ENCODE measurements around the gene NKAIN2.

Gene NKAIN2

GRCh38 chr6:124002377-124003081 lies 198.9 kb downstream of the NKAIN2 start:
- WGBS (ENCODE audit: extremely low coverage, insufficient coverage, insufficient read length): no CpG with 5 or more reads among the region's 4 CpGs
- Histone ChIP-seq H3K9me3 (ENCODE audit: insufficient read depth, low read depth, low read length) (no peaks in the 10 kb centered on the region), H3K18ac (ENCODE audit: low read length) (no peak overlapping the region), H3K9ac (ENCODE audit: low read length) (no peak overlapping the region), H4K12ac (ENCODE audit: low read depth, low read length) (no peak overlapping the region), H3K4me3 (ENCODE audit: low read depth, low read length) (no peak overlapping the region), H2AK5ac (ENCODE audit: low read length) (no peak overlapping the region), H4K91ac (ENCODE audit: low read depth, low read length) (no peak overlapping the region), H2BK5ac (ENCODE audit: low read depth, low read length, poor library complexity) (no peak overlapping the region), H3K27me3 (ENCODE audit: insufficient read depth, low read length) (no peaks in the 10 kb centered on the region), H4K8ac (ENCODE audit: low read depth, low read length) (no peak overlapping the region), H3K4ac (ENCODE audit: low read depth, low read length) (no peak overlapping the region), H3K4me1 (ENCODE audit: control insufficient read depth in 1 of 2, insufficient read depth in 2 of 2, low read length in 2 of 2) (no peaks in the 10 kb centered on the region), H3K14ac (ENCODE audit: low read length) (no peak overlapping the region), H2BK12ac (ENCODE audit: low read length) (no peak overlapping the region), H2BK120ac (ENCODE audit: insufficient read depth, low read length, poor library complexity) (no peak overlapping the region), H3K79me1 (ENCODE audit: low read length) (no peaks in the 10 kb centered on the region), H3K23ac (ENCODE audit: low read length) (no peak overlapping the region), H3K79me2 (ENCODE audit: control insufficient read depth, insufficient read depth, low read length, poor library complexity) (no peaks in the 10 kb centered on the region), H3K4me2 (ENCODE audit: low read length) (no peak overlapping the region), H2AFZ (ENCODE audit: insufficient read depth, low read length, poor library complexity) (no peak overlapping the region), H3K36me3 (ENCODE audit: control insufficient read depth in 1 of 2, insufficient read depth in 2 of 2, low read length in 2 of 2) (no peaks in the 10 kb centered on the region), H3K27ac (ENCODE audit: low read depth, low read length) (no peak overlapping the region)
- DNase-seq: no peak

DNA sequence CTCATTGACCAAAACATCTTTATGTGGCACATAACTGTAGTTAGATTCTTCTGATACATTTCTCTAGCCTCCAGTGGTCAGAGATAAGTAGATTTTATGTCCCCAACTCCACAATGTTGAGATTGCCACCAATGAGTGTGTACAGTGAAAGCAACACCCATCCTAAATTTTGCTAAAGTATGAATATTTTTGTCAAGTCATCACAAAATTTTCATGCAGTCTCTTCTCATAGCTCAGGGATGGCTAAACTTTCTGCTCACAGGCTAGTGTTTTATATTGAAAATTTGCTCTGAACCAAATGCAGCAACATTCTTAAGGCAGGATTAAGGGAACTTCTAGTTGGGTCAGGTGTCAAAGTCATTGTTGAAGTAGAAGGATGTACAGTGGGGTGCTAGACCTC lies 203.6 kb downstream of the NKAIN2 start:
- Histone ChIP-seq H4K91ac (ENCODE audit: low read depth, low read length) (no peak overlapping the region), H3K14ac (ENCODE audit: low read length) (no peak overlapping the region), H2AFZ (ENCODE audit: insufficient read depth, low read length, poor library complexity) (no peak overlapping the region), H2AK5ac (ENCODE audit: low read length) (no peak overlapping the region), H3K27me3 (ENCODE audit: insufficient read depth, low read length) (no peaks in the 10 kb centered on the region), H2BK5ac (ENCODE audit: low read depth, low read length, poor library complexity) (no peak overlapping the region), H3K36me3 (ENCODE audit: control insufficient read depth in 1 of 2, insufficient read depth in 2 of 2, low read length in 2 of 2) (no peaks in the 10 kb centered on the region), H3K9me3 (ENCODE audit: insufficient read depth, low read depth, low read length) (no peaks in the 10 kb centered on the region), H3K79me2 (ENCODE audit: control insufficient read depth, insufficient read depth, low read length, poor library complexity) (no peaks in the 10 kb centered on the region), H3K79me1 (ENCODE audit: low read length) (no peaks in the 10 kb centered on the region), H4K8ac (ENCODE audit: low read depth, low read length) (no peak overlapping the region), H3K4me3 (ENCODE audit: low read depth, low read length) (no peak overlapping the region), H2BK120ac (ENCODE audit: insufficient read depth, low read length, poor library complexity) (no peak overlapping the region), H2BK12ac (ENCODE audit: low read length) (no peak overlapping the region), H4K12ac (ENCODE audit: low read depth, low read length) (no peak overlapping the region), H3K4ac (ENCODE audit: low read depth, low read length) (no peak overlapping the region), H3K4me1 (ENCODE audit: control insufficient read depth in 1 of 2, insufficient read depth in 2 of 2, low read length in 2 of 2) (no peaks in the 10 kb centered on the region), H3K23ac (ENCODE audit: low read length) (no peak overlapping the region), H3K4me2 (ENCODE audit: low read length) (no peak overlapping the region), H3K9ac (ENCODE audit: low read length) (no peak overlapping the region), H3K18ac (ENCODE audit: low read length) (no peak overlapping the region), H3K27ac (ENCODE audit: low read depth, low read length) (no peak overlapping the region)
- DNase-seq: no peak

DNA sequence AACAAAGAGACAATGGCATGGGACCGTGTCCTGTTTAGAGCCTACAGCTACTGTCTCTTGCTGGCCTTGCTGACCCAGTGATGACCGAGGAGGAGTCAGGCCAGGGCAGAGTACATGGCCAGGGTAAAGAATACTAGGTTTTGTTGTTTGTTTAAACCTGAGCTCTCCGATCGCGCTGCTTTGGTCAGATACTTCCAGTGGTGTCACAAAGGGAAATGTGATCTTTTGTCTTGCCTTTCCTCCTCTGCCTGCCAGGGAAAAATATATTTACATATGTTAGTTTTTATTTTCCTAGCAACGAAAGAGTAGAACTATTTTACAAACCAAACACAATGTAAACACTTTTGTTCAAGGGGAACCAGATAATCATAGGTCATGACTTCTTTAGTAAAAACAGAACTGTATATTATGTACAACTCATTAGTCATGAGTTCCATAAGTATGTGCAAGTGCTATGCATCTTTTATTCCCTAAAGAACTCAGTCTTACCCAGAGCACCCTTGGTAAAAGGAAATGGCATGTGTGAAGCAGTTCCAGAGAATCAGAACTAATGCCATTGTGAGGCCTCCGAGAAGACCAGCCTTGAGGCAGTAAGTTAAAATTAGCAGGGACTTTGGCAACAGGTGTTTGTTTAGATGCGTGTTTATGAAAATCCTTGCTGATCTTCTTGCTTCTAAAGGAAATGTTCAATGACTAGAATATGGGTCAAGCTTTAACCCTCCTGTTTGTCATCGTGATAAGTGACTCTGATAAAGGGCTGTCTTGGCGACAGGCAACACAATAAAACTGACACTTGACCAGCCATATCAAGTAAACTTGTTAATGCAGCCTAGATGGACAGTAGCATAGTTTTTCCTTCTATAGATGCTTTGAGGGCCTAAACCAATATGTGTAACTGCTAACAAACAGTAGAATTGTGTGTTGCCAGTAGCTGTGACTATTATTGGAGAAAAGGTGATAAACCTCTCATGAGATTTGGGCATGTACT lies 204.6 kb downstream of the NKAIN2 start:
- Histone ChIP-seq H2AK5ac (ENCODE audit: low read length) (no peak overlapping the region), H3K4me1 (ENCODE audit: control insufficient read depth in 1 of 2, insufficient read depth in 2 of 2, low read length in 2 of 2) (no peaks in the 10 kb centered on the region), H3K18ac (ENCODE audit: low read length) (no peak overlapping the region)

GRCh38 chr6:124008988-124009765 lies 205.5 kb downstream of the NKAIN2 start:
- Histone ChIP-seq H2BK120ac (ENCODE audit: insufficient read depth, low read length, poor library complexity) (no peak overlapping the region), H3K4me3 (ENCODE audit: low read depth, low read length) (no peak overlapping the region), H3K36me3 (ENCODE audit: control insufficient read depth in 1 of 2, insufficient read depth in 2 of 2, low read length in 2 of 2) (no peaks in the 10 kb centered on the region), H3K9me3 (ENCODE audit: insufficient read depth, low read depth, low read length) (no peaks in the 10 kb centered on the region), H3K23ac (ENCODE audit: low read length) (no peak overlapping the region), H3K9ac (ENCODE audit: low read length) (no peak overlapping the region), H2BK5ac (ENCODE audit: low read depth, low read length, poor library complexity) (no peak overlapping the region), H3K27me3 (ENCODE audit: insufficient read depth, low read length) (no peaks in the 10 kb centered on the region), H2AK5ac (ENCODE audit: low read length) (no peak overlapping the region), H3K14ac (ENCODE audit: low read length) (no peak overlapping the region), H3K79me2 (ENCODE audit: control insufficient read depth, insufficient read depth, low read length, poor library complexity) (no peaks in the 10 kb centered on the region), H2AFZ (ENCODE audit: insufficient read depth, low read length, poor library complexity) (no peak overlapping the region), H3K4me2 (ENCODE audit: low read length) (no peak overlapping the region), H3K27ac (ENCODE audit: low read depth, low read length) (no peak overlapping the region), H3K4ac (ENCODE audit: low read depth, low read length) (no peak overlapping the region), H4K91ac (ENCODE audit: low read depth, low read length) (no peak overlapping the region), H3K18ac (ENCODE audit: low read length) (no peak overlapping the region), H3K79me1 (ENCODE audit: low read length) (no peaks in the 10 kb centered on the region), H2BK12ac (ENCODE audit: low read length) (no peak overlapping the region), H4K12ac (ENCODE audit: low read depth, low read length) (no peak overlapping the region), H3K4me1 (ENCODE audit: control insufficient read depth in 1 of 2, insufficient read depth in 2 of 2, low read length in 2 of 2) (no peaks in the 10 kb centered on the region), H4K8ac (ENCODE audit: low read depth, low read length) (no peak overlapping the region)
- DNase-seq: no peak
- WGBS (ENCODE audit: extremely low coverage, insufficient coverage, insufficient read length): no CpG with 5 or more reads among the region's 6 CpGs

More for the DNA sequence above, 204.6 kb downstream of the NKAIN2 start:
- Histone ChIP-seq H3K79me2 (ENCODE audit: control insufficient read depth, insufficient read depth, low read length, poor library complexity) (no peaks in the 10 kb centered on the region), H2AFZ (ENCODE audit: insufficient read depth, low read length, poor library complexity) (no peak overlapping the region), H2BK5ac (ENCODE audit: low read depth, low read length, poor library complexity) (no peak overlapping the region), H3K23ac (ENCODE audit: low read length) (no peak overlapping the region), H3K27me3 (ENCODE audit: insufficient read depth, low read length) (no peaks in the 10 kb centered on the region), H4K8ac (ENCODE audit: low read depth, low read length) (no peak overlapping the region), H3K27ac (ENCODE audit: low read depth, low read length) (no peak overlapping the region), H3K79me1 (ENCODE audit: low read length) (no peaks in the 10 kb centered on the region), H4K91ac (ENCODE audit: low read depth, low read length) (no peak overlapping the region), H3K9ac (ENCODE audit: low read length) (no peak overlapping the region), H3K4me3 (ENCODE audit: low read depth, low read length) (no peak overlapping the region), H2BK12ac (ENCODE audit: low read length) (no peak overlapping the region), H3K9me3 (ENCODE audit: insufficient read depth, low read depth, low read length) (no peaks in the 10 kb centered on the region), H2BK120ac (ENCODE audit: insufficient read depth, low read length, poor library complexity) (no peak overlapping the region), H3K14ac (ENCODE audit: low read length) (no peak overlapping the region), H3K4me2 (ENCODE audit: low read length) (no peak overlapping the region), H3K4ac (ENCODE audit: low read depth, low read length) (no peak overlapping the region), H4K12ac (ENCODE audit: low read depth, low read length) (no peak overlapping the region), H3K36me3 (ENCODE audit: control insufficient read depth in 1 of 2, insufficient read depth in 2 of 2, low read length in 2 of 2) (no peaks in the 10 kb centered on the region)
- DNase-seq: no peak
- WGBS (ENCODE audit: extremely low coverage, insufficient coverage, insufficient read length): no CpG with 5 or more reads among the region's 10 CpGs
